NCI-H2196 treated with DMSO at 0.1 percent for 48 hours (cell line): ENCODE measurements around the gene SEPTIN8.

ENCODE experiments used
- DNase-seq: peaks from one replicate; lab custom pipeline; 2025; ENCODE audit not compliant: unreplicated experiment; lab: John Stamatoyannopoulos, UW

Gene SEPTIN8

DNA sequence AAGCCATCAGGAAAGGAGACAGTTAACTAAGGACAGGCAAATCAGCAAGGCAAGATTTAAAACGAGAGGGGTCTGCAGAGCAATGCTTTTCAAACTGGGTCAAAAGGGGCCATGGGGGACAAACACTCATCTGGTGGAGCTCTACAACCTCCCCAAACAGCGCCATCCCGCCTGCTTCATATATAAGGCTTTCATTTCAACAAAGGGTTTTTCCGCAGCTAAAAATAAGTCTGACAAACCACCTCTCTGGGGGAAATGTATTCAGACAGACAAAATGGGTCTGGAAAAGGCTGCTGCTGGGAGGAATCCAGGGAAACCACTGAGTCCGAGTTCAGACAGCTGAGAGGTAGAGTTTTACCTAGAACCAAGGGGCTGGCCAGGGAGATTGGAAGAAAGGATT lies 8.3 kb upstream of the SEPTIN8 start:
- DNase-seq, result no peak

DNA sequence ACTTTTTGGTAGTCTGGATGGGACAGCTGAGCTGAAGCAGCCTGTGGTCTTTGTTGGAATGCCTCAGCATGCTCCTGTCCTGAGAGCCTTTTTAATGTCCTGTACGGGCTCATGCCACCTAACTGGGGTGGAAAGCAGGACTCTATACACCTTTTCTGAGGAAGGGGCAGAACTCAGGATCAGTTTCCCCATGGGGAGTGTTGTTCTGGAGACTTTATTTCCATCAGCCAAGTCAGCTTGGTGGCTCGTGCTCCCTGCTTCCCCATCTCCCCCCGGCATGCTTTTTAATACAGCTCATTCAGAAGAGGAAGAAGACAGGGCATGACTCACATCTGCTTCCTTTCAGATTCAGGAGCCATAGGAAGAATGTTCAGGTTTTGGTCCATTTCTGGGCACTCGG lies 5.1 kb upstream of the SEPTIN8 start:
- no peak for DNase-seq

DNA sequence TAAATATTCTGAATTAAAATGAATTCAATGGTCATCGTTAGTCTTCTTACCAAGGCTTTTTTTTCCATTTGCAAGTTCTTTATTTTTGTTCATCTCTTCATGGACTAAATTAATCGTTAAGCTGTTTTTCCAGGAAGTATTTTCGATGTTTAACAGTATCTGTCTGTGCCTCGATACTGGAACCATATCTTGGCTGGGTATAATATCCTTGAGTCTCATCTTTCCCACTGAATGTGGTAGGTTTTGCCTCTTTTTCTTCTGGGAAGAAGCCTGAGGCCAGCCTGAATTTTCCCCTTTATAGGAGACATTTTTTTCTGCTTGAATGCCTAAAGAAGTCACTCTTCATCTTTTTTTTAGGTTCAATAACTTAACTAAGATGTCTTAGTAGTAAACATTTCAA lies 4.0 kb upstream of the SEPTIN8 start:
- DNase-seq, result no peak

DNA sequence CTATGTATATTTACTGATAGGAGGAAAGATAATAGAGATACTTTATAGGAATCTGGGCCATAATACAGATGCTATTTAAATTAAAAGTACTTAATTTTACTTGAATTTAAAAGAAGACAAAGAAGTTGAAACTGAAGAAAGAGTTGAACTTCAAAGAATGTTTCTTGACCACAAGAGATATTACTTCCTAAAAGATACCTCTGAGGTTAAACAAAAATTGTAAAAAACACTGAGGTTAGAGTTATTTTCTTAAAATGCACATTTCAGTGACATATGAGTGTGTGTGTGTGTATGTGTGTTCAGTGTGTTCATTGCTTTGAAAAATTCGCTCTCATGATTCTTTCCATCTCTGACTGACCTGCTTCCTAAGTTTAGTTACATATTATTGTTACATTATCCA lies 3.5 kb upstream of the SEPTIN8 start:
- no peak for DNase-seq

DNA sequence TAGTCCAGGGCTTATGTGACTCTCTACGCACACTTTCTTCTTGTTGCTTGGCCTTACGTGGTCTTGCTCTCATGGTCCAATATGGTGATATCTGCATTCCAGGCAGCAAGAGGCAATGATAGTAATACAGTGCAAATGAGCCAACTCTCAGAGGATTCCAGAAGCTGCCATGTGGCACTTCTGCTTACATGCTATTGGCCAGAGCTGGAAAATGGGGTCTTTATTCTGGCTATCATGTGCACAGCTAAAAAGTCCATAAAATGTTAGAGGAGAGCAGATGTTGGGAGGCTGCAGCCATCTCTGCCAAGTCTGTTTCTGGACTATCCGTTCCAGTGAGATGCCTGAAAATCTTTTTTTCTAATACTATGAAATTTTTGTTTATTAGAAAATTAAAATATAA lies 2.9 kb upstream of the SEPTIN8 start:
- no peak for DNase-seq

DNA sequence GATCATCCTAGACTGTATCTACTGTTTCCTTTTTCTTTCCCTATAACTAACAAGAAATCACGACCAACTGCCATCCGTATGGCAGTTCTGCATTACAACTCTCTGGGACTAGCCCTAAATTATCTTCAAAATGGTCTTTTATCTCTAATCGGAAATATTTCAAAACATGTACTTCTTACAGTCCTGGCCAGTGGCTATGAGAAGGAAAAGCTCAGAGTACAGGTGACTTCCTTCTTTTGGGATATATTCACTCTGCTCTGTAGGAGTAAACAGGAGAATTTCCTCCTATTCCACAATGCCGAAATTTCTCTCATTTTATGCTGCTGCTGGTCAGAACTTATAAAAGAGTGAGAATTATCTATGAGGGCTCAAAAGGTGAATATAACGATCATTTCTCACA lies 1.8 kb upstream of the SEPTIN8 start:
- no peak for DNase-seq

DNA sequence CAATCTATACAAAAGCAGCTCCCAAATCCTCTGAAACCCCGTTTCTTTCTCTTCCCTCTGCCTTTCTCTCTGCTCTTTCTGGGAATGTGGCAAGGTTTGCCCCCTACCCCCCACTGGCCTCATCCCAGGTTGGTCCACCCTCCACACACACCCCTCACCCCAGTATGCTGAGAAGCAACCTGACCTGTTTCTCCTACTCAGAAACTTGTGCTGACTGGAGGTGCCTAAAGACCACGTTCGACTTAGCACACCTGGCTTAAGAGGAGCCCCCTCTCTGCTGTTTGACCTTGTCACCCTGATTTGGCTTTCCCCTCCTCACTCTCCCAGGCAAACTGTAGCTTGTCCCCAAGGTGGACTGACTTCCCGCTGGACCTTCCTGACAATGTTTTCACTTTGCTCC lies 1.1 kb upstream of the SEPTIN8 start:
- no peak for DNase-seq

DNA sequence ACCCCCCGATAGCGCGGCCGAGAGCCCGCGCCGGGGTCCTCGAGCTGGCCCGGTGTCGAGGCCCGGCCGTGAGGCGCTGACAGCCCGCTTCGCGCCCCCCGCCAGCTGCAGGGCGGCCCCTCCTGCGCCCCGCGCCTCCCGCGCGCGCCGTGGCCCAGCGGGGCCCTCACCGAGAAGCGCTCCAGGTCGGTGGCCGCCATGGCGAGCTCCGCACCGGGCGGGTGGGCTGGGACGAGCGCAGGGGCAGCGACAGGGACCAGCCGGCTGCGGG lies 166 bp downstream of the SEPTIN8 start:
- DNase-seq, result no peak

DNA sequence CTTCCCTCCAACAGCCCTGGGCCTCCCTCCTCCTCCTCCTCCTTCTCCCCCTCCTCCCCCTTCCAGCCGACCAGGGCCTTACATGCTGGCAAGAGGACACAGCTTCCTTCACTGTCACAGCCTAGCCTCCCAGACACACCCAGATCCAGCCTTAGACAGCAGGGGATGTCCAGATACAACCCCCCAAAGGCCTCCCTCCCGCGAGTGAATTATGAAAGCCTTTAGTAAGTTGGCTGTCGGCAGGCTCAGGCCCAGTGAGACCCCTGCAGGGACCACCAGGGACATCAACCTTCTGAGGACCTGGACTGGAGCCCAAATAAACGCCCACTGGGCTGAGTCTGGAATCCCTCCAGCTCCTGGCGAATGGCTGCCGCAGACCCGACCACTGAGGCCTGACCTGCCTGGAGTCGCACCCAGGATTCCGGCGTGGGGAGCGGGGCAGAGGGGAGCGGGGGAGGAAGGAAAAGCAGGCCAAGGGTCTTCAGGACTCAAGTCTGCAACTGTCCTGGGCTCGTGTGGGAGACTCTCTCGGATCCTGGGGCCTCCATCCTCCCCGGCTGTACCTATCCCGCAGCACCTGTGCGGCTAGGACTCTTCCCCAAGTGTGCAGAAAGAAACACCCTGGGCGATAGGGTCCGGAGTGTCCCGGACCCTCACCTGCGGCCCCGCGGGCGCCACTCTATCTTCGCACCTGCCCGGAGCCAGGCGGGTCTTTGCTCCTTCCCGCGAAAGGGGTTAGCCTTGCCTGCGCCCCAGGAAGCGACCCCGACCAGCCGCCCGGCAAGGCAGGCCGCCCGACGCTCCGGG lies 705 bp downstream of the SEPTIN8 start:
- no peak for DNase-seq

DNA sequence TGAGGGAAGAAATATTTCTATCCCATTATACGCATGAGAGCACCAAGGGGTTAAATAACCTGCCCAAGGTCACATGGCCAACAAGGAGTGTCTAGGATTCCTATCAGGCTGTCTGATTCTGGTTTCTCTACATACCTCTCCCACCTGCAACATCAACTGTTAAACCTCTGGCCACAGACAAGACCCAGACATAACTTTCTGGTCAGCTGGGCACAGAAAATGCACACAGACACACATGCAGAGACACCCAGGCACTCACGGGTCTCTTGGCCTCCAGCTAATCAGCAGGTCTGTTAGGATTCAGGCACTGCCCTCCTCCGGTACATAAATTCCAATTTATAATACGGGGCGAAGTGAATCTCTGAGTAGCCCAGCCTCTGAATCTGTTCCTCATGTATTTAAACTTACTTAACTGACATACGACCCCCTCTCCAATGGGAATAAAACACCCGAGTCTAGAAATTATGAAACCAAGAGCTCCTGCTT lies 1.5 kb downstream of the SEPTIN8 start:
- no peak for DNase-seq

DNA sequence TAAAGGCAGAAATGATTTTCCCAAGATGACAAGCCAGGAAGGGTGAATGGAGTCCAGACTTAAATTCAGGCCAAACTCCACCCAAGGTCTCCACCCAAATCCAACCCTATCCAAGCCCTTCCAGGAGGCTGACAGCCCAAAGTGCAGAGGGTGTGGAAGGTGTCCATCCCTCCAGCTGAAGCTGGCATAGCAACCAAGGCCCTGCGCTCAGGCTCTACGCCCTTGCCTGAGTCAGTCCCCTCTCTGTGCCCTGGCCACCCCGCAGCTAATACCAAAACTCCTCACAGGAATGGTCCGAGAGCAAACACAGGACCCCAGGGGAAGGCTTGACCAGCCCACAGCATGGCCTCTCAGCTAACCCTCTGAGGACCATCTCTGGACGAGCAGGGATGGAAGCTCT lies 2.1 kb downstream of the SEPTIN8 start:
- no peak for DNase-seq

DNA sequence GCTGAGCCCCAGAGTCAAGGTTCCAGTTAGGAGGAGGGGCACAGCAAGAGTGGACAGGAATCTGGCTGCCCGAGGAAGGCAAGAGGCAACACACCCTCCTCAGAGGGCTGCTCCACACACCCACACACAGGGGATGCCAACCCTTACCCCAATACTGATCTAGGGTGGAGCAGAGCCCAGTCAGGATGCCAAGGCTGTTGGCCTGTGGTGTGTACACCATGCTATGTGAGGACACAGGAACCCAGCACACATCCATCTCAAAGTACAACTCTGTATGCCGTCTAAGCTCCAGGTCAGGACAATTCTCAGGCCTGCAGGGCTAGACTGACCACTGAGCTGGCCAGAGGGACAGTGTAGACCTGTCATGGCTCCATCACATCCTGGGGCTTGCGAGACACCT lies 2.6 kb downstream of the SEPTIN8 start:
- no peak for DNase-seq

DNA sequence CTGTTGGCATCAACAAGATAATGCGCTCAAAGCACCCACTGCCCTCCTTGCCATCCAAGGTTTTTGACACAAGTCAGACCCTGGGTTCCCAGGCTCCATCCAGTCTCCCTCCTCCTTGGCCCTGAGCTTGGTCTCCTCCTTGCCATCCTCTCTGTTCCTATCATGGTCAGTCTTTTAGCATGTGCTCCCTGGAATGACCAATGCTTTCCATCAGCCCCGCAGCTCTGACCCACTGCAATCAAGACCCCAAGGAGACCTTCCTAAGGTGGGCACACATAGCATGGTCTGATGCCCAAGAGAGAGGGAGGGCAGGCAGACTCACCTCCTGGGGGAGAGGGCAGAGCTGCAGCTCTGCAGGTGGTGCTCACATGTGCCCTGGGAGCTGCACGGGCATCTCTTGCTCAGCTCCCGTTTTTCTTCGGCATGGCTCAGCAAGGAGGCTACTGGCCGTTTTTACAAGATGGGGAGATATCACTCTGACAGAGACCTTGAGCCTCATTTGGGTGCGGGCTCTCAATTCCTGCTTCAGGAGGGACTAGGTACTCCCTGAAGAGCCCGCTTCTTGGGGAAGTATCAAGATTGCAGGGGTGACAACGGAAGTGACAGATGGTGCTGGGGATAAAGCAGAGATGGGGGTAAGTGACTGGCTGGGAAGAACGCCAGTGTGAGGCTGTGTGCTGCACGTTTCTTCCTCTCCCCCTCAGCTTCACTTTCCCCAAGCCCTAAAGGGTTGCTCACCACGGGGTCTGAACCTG lies 3.3 kb downstream of the SEPTIN8 start:
- DNase-seq, result no peak

DNA sequence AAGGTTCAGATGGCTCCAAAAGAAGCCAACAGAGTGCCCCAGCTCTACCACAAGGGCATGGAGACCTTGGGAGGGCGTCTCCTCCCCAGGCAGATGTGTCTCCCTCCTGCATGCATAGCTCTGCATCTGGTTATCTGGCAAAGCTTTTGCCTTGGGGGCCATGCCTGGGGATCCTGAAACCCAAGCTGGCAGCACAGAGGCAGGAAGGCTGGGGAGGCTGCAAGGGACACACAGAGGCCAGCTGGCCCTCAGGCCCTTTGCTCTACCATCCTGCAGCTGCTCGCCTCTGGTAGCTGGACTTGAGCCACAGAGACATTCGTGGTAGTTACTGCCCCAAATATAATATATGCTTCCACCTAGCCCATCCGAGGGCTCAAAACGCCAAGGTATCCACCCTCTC lies 3.9 kb downstream of the SEPTIN8 start:
- DNase-seq, result no peak

DNA sequence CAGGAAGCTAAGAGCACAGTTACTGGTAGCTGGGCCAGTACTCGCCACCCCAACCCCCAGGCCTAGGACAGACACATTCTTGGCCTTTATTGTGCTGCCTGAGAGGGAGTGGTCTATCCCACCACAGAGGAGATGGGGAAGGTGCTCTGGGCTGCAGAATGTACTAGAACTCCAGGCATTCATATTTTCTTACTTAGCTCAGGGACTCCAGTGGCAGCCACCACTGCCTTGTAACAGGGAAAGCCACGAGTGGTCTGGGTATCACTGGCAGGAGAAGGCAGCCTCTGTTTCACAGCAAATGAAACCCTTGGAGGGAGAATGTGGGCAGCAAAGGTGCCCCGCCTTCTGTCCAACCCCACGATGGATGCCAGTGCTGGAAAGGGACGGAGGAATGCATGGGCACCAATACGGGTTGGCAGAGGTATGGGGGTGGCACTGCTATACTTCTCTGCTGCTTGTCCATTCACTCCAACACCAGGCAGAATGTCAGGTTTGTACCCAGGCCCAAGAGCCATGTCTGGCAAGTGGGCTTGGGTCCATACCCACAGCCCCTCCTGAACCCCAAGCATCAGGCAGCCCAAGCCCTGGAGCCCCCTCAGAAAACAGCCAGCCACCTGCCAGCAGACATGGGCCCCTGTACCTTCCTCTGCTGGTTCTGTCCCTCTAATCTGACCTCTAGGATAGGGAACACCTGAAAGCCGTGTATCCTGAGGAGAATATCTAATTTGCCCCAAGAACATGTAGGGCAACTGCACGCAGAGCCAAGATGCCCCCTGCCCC lies 4.6 kb downstream of the SEPTIN8 start:
- DNase-seq, result no peak

DNA sequence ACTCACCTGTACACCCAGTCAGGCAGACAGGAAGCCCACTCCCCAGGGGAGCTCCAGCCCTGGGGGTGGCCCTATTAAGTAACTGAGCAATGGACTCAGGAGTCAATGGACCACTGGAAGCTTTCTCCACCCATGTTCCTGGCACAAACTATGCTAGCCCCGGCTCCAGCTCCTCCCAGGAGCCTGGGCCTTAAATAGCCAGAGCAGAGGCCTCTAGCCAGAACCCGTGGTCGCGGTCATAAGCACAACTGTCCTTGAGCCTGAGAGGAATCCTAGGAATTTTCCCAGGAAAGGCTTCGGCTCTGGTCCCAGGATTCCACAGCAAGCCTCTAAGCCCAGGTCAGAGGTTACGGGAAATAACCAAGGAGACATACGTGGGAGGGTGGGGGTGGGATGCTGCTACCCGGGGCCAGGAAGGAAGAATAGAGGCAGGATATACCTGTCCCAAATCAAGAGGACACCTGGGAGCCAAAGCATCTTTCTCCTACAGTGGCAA lies 5.5 kb downstream of the SEPTIN8 start:
- DNase-seq, result no peak

DNA sequence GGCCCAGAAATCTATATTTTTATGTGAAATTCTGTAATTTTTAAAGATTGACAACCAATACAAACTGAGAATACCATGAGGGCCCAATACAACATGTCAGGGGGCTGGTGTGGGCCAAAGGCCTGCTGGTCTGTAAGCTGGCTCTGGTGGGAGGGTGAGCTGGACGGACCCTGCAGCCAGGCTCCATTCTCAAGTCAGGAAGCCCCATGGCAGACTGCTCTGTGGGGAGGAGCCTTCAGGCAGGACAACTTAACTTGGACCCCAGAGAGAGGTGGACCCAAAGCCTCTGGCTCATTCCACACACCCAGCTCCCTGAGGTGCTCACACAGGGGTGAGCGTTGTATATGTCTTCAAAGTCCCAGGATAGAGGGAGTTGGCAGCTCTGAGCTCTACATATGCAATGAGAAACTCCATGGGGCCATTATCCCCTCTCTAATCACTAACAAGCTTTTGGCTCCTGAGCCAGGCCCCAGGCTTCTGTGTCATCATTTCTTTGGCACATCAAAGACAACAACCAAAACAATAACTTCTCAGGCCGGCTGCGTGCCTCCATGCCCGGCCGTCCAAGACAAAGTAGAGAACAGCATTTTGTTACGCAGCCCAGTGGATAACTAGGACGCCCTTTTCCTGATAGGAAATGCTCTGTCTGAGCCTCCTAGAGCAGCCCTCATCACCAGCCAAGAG lies 6.4 kb downstream of the SEPTIN8 start:
- no peak for DNase-seq

DNA sequence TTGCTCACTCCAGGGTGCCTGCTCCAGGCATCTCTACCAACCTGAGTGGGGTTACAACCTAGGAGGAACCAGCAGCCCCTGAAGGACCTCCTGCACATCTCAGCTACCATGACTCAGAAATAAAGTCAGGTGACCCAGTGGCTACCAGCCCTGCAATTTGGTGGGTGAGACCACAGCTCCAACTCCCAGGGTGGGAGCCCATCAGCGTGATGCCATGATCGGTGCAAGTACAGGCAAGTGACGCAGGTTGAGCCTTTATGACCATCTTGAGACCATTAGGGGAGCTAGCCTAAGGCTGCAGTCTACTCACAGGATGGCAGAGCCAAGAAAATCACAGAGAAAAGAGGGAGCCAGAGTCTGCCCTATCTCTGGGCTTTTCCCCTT lies 8.6 kb downstream of the SEPTIN8 start:
- DNase-seq, result no peak

DNA sequence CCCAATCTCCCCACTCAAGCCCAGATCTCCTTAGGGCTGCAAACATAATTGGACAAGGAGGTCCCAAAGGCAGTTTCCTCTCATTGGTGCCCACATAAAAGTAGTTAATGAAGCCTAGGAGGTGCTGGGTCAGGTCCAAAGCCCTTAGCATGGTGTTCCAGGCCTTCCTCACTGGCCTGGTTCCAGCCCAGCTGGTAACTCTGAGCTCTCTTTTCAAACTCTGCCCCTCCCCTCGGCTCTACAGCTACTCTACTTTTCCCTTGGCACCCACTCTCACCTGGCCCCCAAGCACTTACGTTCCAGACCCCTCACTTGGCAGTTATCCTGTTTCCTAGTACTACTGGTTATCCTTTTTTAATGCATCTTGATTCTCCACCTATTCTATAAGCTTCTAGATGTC lies 9.9 kb downstream of the SEPTIN8 start:
- DNase-seq, result no peak

DNA sequence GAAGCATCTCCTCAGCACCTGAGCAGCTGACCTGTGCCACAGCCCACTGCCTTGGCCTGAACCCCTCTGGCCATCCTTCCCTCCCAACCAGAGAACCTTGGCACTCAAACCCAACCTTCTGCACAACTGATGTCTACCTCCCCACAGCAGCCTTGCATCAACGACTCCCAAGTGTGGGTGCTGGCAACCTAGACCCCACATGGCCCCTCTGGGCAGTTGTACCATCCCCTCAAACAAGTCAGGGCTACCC lies 10.3 kb downstream of the SEPTIN8 start:
- no peak for DNase-seq

DNA sequence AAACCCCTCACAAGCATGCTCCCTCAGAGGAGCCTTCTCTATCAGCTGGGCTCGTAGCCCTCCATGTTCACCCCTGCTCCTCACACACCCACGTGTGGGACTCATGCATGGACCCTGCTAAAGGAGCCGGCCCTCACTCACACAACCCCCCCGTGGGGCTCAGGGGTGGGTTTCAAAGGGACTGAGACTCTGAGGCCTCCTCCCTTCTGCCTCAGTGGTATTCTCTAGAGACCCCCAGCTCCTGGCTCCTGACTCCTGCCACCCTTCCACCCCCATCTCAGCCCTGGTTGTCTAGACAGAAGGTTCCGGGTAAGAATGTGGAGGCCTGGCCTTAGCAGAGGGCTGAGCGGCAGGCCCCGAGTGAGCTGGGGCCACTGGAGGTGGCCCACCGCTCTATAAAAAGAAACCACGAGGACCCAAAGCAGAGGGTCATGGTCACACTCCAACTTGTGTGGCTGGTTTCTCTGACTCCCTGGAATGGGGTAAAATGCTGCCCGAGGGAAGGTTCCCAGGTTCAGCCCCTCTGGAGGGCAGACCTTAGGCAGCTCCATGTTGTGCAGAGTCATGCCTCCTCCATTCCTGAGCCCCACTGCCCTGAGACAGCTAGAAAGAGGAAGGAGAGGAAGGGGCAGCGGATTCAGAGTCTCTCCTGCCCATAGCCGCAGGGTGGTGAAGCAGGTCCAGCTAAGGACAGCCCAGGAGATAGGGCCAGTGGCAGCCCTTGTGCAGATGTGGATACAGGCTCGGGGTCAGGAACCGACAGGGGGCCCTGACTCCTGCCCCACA lies 10.8 kb downstream of the SEPTIN8 start:
- no peak for DNase-seq
